Amniotic stem cell (primary cell): ENCODE measurements around the gene CSTA.
"Not testable (repeated sequence)": the region's sequence is repeated elsewhere in the genome, so short reads cannot be mapped to it uniquely, and the experiment has no call there.

Experiments used
- DNase-seq: peaks from one replicate; lab custom pipeline; 2025; lab: John Stamatoyannopoulos, UW

The CSTA gene

DNA sequence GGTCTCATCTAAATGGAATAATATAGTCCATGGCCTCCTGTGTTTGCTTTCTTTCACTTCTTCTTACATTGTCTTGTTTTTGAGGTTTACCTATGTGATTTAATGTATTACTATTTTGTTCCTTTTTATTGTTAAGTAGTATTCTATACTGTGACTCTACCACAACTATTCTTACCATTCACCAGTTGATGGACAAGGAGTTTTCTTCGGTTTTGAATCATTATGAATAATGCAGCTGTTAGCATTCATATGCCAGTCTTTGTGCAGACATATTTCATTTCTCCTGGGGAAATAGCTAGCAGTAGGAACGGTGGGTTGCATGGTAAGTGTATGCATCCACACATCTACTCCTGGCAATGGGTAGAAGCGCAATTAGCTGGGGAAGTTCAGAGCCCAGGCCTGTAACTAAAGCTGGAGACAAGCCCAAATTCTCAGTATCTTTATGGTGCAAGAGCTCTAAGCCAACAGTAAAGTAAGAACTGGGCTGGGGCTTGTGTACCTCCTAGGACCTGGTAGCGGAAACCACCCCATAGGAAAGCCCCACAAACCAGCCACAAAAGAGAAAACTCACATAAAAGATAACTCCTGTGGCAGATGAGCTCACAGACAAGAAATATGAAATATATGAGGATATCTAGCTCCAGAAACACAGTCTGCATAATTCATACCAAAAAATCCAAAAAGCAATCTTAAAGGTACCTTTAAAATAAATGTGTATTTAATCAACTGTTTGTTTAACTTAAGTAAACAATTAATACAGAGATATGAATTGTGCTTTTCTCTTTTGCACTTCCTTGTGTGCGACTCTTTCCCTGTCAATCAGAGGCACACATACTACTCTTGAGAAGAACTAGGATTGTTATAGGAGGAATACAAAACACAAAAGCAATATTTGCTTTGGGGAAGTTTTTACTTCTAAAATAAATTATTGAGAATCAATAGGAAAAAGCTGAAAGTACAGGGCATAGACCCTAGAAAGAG is 2.7 kb upstream of the CSTA start:
- DNase-seq, result no peak

DNA sequence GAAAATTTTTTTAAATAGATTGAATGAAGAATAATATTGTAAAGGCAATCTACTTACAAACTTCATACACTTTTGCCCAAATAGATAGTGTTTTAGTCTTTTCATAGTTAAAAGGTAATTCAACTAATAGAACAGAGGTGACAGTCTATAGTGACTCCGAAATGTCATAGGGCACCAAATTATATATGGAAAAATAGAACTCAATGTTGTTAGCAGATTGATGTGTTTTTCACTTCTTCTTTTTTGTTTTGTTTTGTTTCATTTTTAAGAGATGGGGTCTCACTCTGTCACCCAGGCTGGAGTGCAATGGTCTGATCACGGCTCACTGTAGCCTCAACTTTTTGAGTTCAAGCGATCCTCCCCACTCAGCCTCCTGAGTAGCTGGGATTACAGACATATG is 721 bp downstream of the CSTA start:
- no peak for DNase-seq

DNA sequence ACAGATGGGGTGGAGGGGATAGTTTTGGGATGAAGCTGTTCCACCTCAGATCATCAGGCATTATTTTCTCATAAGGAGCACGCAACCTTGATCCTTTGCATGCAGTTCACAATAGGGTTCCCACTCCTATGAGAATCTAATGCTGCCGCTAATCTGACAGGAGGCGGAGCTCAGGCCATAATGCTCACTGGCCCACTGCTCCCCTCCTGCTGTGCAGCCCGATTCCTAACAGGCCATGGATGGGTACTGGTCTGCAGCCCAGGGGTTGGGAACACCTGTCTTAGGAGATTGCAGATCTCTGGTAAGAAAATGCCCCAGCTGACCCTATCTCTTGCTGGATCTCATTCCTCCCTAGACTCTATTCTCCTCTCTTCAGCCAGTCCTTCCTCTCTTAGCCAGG is 6.8 kb downstream of the CSTA start:
- no peak for DNase-seq

DNA sequence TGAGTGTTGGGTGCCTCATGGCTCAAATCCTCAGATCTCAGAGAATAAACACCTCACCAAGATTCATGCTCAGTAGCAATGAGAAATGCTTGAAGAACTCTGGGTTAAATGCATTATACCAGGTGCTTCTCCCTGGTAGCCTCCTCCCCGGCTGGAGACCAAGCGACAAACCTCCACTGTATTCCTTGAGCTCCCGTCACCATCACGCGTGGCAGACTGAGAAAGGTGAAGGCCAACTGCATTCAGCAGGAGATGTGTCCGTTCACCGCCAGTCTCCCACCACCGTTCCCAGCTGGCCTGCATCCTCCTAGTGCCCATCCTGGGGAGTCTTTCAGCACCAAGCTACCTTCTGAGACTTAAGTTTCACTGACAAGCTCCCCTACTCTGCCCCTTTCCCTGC is 7.5 kb downstream of the CSTA start:
- no peak for DNase-seq

DNA sequence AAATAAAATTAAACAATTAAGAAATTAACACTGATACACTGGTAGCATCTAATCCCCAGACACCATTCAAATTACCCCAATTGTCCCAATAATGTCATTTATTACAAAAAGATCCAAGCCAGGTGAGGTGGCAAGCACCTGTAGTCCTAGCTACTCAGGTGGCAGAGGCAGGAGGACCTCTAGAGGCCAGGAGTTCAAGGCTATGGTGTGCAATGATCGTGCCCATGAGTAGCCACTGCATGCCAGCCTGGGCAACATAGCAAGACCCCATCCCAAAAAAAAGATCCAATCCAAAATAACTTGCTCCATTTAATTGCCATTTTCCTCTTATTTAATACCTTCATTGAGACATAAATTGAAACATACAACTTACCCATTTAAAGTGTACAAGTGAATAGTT is 17.8 kb downstream of the CSTA start:
- DNase-seq, result no peak

DNA sequence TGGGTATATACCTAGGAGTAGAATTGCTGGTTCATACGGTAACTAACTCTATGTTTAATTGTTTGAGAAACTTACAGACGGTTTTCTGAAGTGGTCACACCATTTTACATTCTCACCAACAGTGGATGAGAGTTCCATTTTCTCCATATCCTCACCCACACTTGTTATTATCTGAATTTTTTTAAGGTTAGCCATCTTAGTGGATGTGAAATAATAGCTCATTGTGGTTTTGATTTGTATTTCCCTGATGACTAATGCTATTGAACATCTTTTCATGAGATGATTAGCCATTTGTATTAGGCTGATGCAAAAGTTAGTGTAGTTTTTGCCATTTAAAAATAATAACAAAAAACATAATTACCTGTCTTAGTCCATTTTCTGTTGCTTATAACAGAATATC is 18.6 kb downstream of the CSTA start:
- no peak for DNase-seq

DNA sequence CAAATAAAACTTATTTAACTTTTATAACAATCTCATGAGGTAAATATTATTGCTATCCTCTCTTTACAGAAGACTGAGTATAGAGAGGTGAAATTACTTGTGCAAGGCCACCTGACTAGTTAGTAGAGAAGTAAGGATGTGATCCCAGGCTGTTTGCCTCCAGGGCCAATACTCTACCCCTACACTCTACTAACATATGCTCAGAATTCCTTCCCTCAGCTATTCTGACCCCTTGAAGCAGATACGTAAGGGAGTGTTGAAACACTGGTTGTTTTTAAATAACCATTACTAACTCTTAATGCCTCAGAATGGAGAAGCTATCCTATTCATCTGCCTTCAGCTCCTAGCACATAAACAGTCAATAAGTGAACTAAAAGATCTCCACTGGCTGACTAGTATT is 24.1 kb downstream of the CSTA start:
- DNase-seq, result no peak

DNA sequence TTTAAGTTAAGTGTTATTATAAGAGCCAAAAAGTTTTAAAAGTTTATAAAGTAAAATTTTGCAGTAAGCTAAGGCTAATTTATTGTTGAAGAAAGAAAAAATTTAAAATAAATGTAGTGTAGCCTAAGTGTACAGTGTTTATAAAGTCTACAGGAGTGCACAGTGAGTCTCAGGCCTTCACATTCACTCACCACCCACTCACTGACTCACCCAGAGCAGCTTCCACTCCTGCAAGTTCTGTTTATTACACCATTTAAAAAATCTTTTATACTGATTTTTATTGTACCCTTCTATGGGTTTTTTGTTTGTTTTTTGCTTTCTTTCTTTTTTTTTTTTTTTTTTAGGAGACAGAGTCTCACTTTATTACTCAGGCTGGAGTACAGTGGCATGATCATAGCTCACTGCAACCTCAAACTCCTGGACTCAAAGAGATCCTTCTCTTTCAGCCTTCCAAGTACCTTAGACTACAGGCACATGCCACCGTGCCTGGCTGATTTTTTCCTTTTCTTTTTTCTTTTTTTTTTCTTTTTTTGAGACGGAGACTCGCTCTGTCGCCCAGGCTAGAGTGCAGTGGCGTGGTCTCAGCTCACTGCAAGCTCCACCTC is 25.9 kb downstream of the CSTA start:
- DNase-seq, result no peak

DNA sequence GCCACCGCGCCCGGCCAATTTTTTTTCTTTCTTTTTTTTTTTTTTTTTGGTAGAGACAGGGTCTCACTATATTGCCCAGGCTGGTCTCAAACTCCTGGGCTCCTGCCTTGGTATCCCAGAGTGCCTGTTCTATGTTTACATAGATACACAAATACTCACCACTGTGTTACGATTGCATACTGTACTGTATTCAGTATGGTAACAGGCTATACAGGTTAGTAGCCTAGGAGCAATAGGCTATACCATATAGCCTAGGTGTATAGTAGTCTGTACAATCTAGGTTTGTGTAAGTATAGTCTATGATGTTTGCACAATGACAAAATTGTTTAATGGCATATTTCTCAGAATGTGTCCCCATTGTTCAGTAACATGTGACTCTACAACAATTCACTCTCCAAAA is 26.6 kb downstream of the CSTA start:
- DNase-seq, result no peak

DNA sequence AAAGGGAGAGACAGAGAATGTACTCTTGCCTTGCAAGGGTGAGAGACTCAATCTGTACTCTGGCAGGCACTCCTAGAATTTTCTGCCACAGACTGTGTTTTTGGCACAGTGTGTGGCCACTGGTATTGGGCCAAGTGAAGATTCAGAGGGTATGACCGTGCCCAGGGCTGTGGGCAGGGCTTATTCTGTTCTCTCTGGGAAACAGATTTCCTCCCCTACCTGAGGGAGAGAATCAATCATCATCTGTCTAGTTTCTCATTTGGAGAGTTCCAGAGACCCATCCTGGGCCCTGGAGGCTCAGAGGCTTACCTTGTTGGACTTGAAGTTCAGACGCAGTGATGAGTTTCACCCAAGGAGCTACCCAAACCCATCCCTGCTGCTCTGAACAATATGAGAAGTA is 28.2 kb downstream of the CSTA start:
- DNase-seq, result no peak

DNA sequence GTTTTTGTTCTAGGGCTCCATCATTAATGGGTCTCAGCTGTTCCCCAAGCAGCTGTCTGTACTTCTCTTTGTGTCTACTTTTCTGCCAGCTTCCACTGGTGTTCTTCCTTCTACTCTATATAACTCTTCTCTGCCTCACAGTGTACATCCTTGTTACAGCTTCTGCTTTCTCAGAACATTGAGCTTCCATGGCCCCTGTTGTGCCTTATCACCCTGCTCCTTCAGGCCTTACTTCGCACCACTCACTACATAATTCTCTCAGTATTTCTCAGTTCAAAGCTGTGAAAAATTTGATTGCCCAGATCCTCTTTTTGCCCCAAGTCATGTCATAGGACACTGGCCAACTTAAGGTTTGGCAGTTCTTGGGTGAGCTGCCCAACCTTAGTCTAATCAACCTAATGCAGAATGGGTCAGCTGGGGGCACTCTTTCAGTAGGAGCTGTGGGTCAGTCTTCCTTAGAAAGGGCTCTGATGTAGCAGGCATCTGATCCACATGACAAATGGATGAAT is 28.9 kb downstream of the CSTA start:
- DNase-seq, result no peak

DNA sequence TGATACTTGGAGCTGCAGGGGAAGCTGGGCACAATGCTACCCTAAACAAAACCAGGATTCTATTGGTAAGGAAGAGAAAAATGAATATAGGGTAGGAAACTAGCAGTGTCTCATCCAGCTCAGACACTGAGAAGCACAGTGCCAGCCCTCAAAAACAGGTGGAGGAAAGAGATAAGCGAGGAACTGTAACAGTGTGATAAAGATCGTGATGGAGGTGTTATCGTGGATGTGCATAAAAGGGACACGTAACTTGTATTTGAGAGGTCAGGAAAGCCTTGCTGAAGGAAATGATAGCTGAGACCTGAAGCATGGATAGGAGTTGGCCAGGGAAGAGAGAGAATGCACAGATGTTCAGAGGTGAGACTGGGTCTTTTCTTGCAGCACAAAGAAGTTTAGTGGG is 30.6 kb downstream of the CSTA start:
- DNase-seq, result no peak

DNA sequence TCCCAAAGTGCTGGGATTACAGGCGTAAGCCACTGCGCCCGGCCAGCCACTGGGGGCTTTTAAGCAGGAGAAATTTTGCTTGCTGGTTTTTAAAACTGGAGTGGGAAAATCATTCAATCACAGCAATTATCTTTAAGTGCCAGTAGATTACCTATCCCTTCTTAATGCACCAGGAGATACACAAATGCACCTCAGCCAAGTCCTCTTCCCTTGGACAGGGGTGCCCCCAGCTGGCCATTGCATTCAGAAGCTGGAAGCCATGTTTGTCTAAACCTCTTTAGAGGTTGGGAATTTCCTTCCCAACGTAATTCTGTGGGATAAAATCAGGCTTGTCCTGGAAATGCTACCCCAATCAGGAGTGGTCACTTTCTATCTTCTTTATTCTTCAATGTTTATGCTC is 31.4 kb downstream of the CSTA start:
- DNase-seq, result no peak

DNA sequence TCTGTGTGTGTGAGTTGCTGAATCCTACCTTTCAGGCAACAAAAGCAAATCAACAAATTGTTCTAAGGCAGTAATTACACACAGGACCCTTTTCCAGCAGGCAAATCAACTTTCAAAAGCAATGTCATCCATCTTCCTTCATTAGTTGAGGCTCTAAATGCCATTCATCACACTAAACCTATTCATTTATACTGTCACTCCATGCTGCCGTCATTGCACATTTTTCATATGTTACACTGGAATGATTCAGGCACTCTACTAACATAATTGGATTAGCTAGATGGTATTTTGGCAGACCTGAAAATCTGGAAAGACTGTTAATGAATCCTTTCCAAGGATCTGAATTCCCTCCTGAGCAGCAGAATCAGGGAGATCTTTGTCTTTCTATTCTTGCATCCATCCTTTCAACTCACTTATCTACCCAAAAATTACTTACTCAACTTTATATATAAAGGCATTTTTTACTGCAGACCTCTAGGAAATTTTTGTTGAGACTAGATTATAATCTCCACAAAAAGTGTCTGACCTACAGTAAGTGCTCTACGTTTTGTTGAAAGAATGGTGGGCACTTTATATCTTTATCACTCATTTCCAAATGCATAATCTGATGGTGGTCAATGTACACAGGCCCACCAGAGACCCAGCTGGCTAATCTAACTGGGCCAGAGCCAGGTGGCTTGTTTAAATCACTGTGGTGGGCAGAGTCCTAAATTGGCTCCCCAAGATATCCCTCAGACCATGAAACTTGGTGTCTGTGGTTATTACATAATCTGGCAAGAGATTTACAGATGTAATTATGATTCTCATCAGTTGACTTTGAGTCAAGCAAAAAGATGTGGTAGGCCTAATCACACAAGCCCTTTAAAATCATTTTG is 33.0 kb downstream of the CSTA start:
- no peak for DNase-seq

DNA sequence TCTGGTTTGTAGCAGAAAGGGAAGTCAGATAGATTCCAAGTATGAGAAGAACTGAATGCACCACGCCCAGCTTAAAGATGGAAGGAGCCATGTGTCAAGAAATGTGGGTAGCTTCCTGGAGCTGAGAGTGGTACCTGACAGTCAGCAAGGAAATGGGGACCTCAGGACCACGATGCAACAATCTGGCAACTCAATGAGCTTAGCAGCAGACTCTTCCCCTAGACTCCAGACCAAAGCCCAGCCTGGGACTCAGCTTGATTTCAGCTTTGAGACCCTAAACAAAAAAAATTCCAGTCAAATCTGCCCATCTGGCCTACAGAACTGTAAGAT is 33.6 kb downstream of the CSTA start:
- DNase-seq, result no peak

DNA sequence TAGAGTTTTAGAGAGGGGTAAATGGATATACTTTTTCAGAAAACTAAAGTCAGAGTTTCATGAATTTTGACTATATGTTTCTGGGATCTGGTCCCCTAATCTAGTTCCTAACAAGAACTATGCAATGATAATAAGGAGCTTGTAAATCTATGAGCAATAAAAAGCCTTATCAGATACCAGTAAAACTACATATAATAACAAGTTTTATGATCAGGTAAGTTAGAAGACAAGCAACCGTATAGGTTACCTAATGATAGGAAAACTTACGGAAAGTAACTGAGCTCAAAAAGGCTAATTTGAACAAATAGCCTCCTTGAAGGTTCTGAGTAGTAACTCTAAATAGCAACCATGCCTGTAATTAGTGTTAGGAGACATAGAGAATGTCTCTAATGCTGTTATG is 37.0 kb downstream of the CSTA start:
- no peak for DNase-seq

DNA sequence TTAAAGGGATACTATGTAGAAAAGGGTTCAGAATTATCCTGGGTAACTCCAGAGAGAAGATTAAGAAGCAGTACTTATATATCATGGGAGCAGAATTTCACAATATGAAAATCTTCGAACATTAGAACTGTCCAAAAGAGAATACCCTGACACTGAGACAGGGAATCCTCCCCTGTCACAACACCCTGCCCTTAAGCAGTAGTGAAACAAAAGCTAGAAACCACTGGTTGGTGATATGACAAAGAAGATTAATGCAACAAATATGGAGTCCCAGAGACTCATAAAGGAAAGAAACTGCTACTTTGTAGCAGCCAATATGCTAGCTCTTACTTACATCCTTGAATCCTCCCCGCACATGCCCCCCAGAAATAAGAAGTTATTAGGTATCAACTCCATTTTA is 39.4 kb downstream of the CSTA start:
- DNase-seq, result no peak

DNA sequence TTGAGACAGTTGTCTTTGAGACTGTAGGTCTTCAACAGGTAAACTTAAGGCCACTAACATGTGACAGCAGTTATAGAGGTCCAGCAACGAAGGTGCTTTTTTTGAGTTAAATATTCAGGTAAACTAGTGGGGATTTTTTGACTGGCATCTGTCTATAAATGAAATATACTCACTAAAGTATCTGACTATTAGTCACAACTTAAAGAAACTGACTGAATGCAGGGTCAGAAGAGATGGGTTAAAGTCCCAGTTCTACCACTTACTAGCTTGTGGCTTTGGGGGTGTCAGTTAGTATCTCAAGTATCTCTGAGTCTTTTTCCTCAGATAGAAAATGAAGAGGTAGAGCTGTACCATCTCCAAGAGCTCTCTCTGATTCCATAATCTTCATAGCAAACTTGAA is 40.0 kb downstream of the CSTA start:
- DNase-seq, result no peak

DNA sequence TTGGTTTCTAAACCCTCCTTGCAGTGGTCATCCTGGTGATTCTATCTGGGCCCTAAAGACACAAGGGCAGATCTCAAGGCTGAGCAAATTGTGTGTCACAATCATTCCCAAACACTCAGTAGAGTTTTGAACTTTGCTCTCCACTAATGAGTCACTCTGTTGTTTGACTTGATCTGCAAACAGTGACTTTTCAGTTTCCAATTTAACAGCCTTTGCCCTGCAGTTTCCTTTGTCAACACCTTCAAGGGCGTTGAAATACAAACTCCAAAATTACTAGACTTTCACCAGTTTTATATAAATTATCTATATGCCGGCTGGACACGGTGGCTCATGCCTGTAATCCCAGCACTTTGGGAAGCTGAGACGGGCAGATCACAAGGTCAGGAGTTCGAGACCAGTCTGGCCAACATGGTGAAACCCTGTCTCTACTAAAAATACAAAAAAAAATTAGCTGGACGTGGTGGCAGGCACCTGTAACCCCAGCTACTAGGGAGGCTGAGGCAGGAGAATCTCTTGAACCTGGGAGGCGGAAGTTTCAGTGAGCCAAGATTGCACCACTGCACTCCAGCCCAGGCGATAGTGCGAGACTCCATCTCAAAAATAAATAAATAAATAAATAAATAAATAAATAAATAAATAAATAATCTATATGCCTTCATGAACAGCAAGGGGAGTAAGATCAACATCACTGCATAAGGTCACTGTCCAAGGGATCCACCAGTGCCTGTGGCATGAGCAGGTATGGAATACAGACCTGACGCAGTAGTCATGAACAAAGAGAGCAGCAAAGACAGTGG is 40.7 kb downstream of the CSTA start:
- DNase-seq, result not testable (repeated sequence)

DNA sequence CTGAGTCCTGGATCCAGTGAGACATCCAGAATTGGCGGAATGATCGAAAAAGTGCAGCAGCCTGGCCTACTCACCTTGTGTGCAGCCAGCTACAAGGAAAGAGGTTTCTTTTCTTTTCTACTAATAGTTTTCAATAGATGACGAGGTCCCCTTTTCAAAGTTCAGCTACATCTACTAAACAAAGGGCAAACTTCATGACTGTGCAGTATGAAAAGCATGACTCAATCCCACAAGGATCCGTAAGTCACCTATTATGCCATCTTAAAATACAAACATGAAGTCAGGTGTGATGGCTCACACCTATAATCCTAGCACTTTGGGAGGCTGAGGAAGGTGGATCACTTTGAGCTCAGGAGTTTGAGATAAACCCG is 41.3 kb downstream of the CSTA start:
- DNase-seq, result no peak

DNA sequence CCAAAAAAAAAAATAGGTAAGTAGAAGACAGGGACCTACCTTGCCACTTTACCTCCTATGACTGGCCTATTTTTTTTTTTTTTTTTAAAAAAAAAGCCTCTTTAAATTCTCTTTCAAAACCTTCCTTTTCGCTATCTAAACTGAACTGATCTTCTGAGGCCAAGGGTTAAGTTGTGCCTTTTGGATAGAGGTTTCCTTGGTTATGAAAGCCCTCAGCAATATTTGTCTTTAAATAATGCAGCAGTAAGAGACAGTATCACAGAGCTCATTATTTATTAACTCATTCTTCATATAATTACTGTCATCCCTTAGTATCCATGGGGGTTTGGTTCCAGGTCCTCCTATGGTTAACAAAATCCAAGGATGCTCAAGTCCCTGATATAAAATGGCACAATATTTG is 49.0 kb downstream of the CSTA start:
- no peak for DNase-seq

DNA sequence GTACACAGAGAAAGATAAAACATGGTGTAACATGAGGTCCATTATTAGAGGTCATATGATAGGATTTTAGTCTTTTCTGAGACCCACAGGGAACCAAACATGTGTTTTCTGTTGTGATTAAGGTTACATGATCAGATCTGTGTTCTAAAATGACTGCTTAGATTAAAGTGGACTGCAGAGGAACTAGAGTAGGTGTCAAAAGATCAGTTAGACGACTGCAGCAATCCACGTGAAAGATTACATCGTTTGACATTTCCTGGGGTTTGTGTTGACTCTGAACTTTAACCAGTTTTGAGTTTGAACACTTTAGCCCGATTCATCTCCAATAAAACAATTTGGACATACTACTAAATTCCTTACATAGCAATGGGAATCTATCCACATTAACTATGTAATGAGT is 52.9 kb downstream of the CSTA start:
- no peak for DNase-seq
